ENCODE results near the gene KRT28. TPM values are rescaled to one million over a fixed set of nuclear protein-coding genes. Genes with fewer than 3 reads are reported as not detected.
"Not testable (repeated sequence)": the region's sequence is repeated elsewhere in the genome, so short reads cannot be mapped to it uniquely, and the experiment has no call there.

Gene KRT28
- total RNA-seq, 1 donor: not detected

DNA sequence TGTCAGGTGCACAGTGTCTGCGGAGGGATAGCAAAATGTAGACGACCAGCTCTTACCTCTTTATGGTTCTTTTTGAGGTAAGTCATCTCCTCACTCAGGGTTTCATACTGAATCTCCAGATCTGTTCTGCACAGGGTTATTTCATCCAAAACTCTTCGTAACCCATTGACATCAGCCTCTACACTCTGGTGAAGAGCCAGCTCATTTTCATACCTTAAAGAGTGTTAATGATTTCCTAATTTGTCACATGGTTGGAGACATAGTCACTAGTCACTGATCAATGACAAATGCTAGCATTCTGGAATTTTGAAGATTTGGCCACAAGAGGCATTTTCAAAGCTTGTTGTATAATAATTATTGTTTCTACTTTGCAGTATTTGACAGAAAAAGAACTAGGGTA is 46.0 kb downstream of the KRT28 start:
- DNase-seq (ENCODE audit: low read depth): no peak
- H3K4me3 ChIP-seq (ENCODE audit: low read depth, low read length): no peak overlapping the region
- TF ChIP-seq CTCF (IDR thresholded peaks at IDR 0.05; ENCODE audit: insufficient read depth, low read depth, low read length): no peak

DNA sequence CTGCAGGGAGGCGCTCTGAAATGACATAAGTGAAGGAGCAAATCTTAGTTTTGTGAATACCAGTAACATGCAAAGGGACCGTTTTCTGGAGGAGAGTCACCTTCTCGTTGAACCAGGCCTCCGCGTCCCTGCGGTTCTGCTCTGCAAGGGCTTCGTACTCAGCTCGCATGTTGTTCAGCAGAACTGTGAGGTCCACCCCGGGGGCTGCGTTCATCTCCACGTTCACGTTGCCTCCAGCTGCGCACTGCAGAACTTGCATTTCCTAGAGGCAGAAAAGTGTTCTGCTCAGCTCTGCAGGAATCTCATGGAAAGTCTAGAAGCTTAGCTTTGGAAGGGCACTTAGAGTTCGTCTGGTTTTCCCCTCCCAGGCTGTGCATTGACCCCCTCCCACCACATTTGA is 48.7 kb downstream of the KRT28 start:
- no peak for DNase-seq (ENCODE audit: low read depth)
- H3K4me3 ChIP-seq (ENCODE audit: low read depth, low read length): no peak overlapping the region
- no peak for TF ChIP-seq CTCF (IDR thresholded peaks at IDR 0.05; ENCODE audit: insufficient read depth, low read depth, low read length)

DNA sequence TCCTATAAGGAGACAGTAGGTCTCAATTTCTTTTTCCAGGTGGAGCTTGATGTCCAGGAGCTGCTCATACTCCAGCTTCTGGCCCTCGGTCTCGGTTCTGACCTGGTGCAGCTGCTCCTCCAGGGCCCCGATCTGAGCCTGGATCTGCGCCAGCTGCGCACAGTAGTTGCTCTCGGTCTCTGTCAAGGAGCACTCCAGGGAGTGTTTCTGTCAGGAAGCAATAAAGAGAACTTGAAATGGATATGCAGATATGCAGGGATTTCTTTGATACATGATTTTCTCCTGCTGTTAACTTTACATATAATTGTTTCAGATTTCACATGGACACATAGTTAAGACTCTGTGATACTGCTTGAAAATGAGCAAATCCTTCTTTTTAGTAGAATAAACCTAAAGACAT is 49.4 kb downstream of the KRT28 start:
- no peak for DNase-seq (ENCODE audit: low read depth)
- no peak for TF ChIP-seq CTCF (IDR thresholded peaks at IDR 0.05; ENCODE audit: insufficient read depth, low read depth, low read length)

DNA sequence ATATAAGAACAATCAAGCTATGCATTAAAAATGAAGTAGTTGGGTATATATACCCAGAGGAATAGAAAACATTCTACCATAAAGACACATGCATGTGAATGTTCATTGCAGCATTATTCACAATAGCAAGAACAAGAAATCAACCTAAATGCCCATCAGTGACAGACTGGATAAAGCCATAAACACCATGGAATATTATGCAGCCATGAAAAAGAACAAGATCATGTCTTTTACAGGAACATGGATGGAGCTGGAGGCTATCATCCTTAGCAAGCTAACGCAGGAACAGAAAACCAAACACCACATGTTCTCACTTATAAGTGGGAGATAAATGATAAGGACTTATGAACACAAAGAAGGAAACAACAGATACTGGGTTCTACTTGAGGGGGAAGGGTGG is 51.1 kb downstream of the KRT28 start:
- H3K4me3 ChIP-seq (ENCODE audit: low read depth, low read length); DNase-seq (ENCODE audit: low read depth): not testable (repeated sequence)

More for the DNA sequence above, 49.4 kb downstream of the KRT28 start:
- H3K4me3 ChIP-seq (ENCODE audit: low read depth, low read length): no peak overlapping the region

Other genes with a start within 250 kb of the KRT28 start
- gene CCR7, start 234.5 kb downstream of the KRT28 start, total RNA-seq: not detected in 2 replicates
- 81.2 and 108 TPM in 2 replicates for gene SMARCE1, start 152.1 kb downstream of the KRT28 start, total RNA-seq
- not detected in 2 replicates for gene KRT222, start 134.8 kb downstream of the KRT28 start, total RNA-seq
- not detected in 2 replicates for gene KRT24, start 96.2 kb downstream of the KRT28 start, total RNA-seq
- not detected in 2 replicates for gene KRT25, start 44.6 kb downstream of the KRT28 start, total RNA-seq
- gene KRT26, start 27.8 kb downstream of the KRT28 start, total RNA-seq: not detected in 2 replicates
- gene KRT27, start 17.4 kb downstream of the KRT28 start, total RNA-seq: not detected in 2 replicates
- 3.0 and 3.2 TPM in 2 replicates for gene KRT10, start 22.7 kb upstream of the KRT28 start, total RNA-seq
- not detected in 2 replicates for gene KRT12, start 67.3 kb upstream of the KRT28 start, total RNA-seq
- gene KRT20, start 85.3 kb upstream of the KRT28 start, total RNA-seq: not detected in 2 replicates
- gene KRT23, start 137.7 kb upstream of the KRT28 start, total RNA-seq: under 0.01 and 1.7 TPM in 2 replicates
- not detected in 2 replicates for gene KRT39, start 167.0 kb upstream of the KRT28 start, total RNA-seq
- not detected in 2 replicates for gene KRT40, start 184.4 kb upstream of the KRT28 start, total RNA-seq
- gene KRTAP3-3, start 194.2 kb upstream of the KRT28 start, total RNA-seq: not detected in 2 replicates
- gene KRTAP3-2, start 199.9 kb upstream of the KRT28 start, total RNA-seq: not detected in 2 replicates
- not detected in 2 replicates for gene KRTAP3-1, start 209.2 kb upstream of the KRT28 start, total RNA-seq
- 11.0 and 16.4 TPM in 2 replicates for gene KRTAP1-5, start 227.2 kb upstream of the KRT28 start, total RNA-seq
- not detected in 2 replicates for gene KRTAP1-4, start 230.2 kb upstream of the KRT28 start, total RNA-seq
- gene KRTAP1-3, start 234.9 kb upstream of the KRT28 start, total RNA-seq: not detected in 2 replicates
- gene KRTAP1-1, start 241.5 kb upstream of the KRT28 start, total RNA-seq: not detected in 2 replicates
- not detected in 2 replicates for gene KRTAP2-1, start 247.4 kb upstream of the KRT28 start, total RNA-seq

Data from fibroblast of villous mesenchyme (primary cell).